Ishikawa (cell line): ENCODE measurements around the gene PEPD.

Experiments
- CEBPB ChIP-seq: IDR thresholded peaks from 2 replicates; pipeline ENCODE4 v1.6.1; 2012
- CREB1 ChIP-seq: IDR thresholded peaks from 2 replicates; pipeline ENCODE4 v1.6.1; 2012; ENCODE audit warnings: low read depth
- EGR1 ChIP-seq: IDR thresholded peaks from 2 replicates; pipeline ENCODE4 v1.6.1; 2012
- EP300 ChIP-seq: IDR thresholded peaks from 2 replicates; pipeline ENCODE4 v1.6.1; 2012; ENCODE audit warnings: borderline replicate concordance
- FOXM1 ChIP-seq: IDR thresholded peaks from 2 replicates; pipeline ENCODE4 v1.6.1; 2012; ENCODE audit warnings: low read depth, borderline replicate concordance
- MAX ChIP-seq: IDR thresholded peaks from 2 replicates; pipeline ENCODE4 v1.6.1; 2012
- NFIC ChIP-seq: IDR thresholded peaks from 2 replicates; pipeline ENCODE4 v1.6.1; 2012
- RAD21 ChIP-seq: IDR thresholded peaks from 2 replicates; pipeline ENCODE4 v1.6.1; 2012; ENCODE audit warnings: low read depth
- REST ChIP-seq: IDR thresholded peaks from 2 replicates; pipeline ENCODE4 v1.6.1; 2012; ENCODE audit warnings: low read depth, mild to moderate bottlenecking
- TAF1 ChIP-seq: IDR thresholded peaks from 2 replicates; pipeline ENCODE4 v1.6.1; 2012; ENCODE audit warnings: low read depth, mild to moderate bottlenecking
- TCF12 ChIP-seq: IDR thresholded peaks from 2 replicates; pipeline ENCODE4 v1.6.1; 2012; ENCODE audit warnings: low read depth
- TEAD4 ChIP-seq: IDR thresholded peaks from 2 replicates; pipeline ENCODE4 v1.6.1; 2012
- USF1 ChIP-seq: IDR thresholded peaks from 2 replicates; pipeline ENCODE4 v1.6.1; 2012
- YY1 ChIP-seq: IDR thresholded peaks from 2 replicates; pipeline ENCODE4 v1.6.1; 2012; ENCODE audit warnings: low read depth
- ZBTB7A ChIP-seq: IDR thresholded peaks from 2 replicates; pipeline ENCODE4 v1.6.1; 2012; ENCODE audit warnings: low read depth

The PEPD gene

GRCh38 chr19:33440241-33440640, 81.3 kb downstream of the PEPD start:
- TF ChIP-seq REST (no peak), FOXM1 (no peak), EP300 (no peak), MAX (no peak), TAF1 (no peak), CREB1 (no peak), USF1 (no peak), TCF12 (no peak), EGR1 (no peak), YY1 (no peak), TEAD4 (no peak), ZBTB7A (no peak), RAD21 (no peak), NFIC (no peak), CEBPB (no peak)

- TF ChIP-seq EP300 (no peak), TCF12 (no peak), TAF1 (no peak), CEBPB (no peak), NFIC (no peak), EGR1 (no peak), USF1 (no peak), CREB1 (no peak), RAD21 (no peak), YY1 (no peak), MAX (no peak), ZBTB7A (no peak), REST (no peak), TEAD4 (no peak), FOXM1 (no peak)
Observed at GRCh38 chr19:33438987-33439781, 82.4 kb downstream of the PEPD start.

- TF ChIP-seq EGR1 (no peak), REST (no peak), TEAD4 (no peak), NFIC (peak; percentile 55)
Observed at GRCh38 chr19:33437821-33438671, 83.5 kb downstream of the PEPD start.

- TF ChIP-seq MAX = no peak
- TF ChIP-seq RAD21 = no peak
- no peak for TF ChIP-seq TEAD4
- no peak for TF ChIP-seq YY1
- TF ChIP-seq EGR1 = no peak
- no peak for TF ChIP-seq USF1
- no peak for TF ChIP-seq EP300
- no peak for TF ChIP-seq ZBTB7A
- TF ChIP-seq CEBPB = no peak
Observed at GRCh38 chr19:33437393-33437820, 84.2 kb downstream of the PEPD start.
